Left lung (tissue), 10 donors: ENCODE measurements around the gene RABGAP1L. TPM values are rescaled to one million over a fixed set of nuclear protein-coding genes. Genes with fewer than 3 reads are reported as not detected.

Experiments used
- ATAC-seq: fragments of 200-7000 bp; cut with Tn5 transposase; one replicate; pipeline ENCODE4 v1.9.1; 2020; ENCODE audit warnings: moderate library complexity
- DNase-seq, 4 donors: peaks; one replicate each; pipeline ENCODE4 v3.0.0-alpha.2; 2013 to 2020
- H3K27ac ChIP-seq, 2 donors: fragments of 200-600 bp; sonication (generic) in 1 of 2; one replicate each; pipeline versions ENCODE4 v1.5.0 to v1.8.0; 2020 to 2021
- H3K27me3 ChIP-seq, 2 donors: fragments of 200-600 bp; sonication (generic) in 1 of 2; one replicate each; pipeline versions ENCODE4 v1.5.0 to v1.8.0; 2020 to 2021
- H3K36me3 ChIP-seq, 2 donors: fragments of 200-600 bp; sonication (generic) in 1 of 2; one replicate each; pipeline versions ENCODE4 v1.5.0 to v1.8.0; 2020 to 2021
- H3K4me1 ChIP-seq, 2 donors: fragments of 200-600 bp; one replicate each; pipeline ENCODE4 v1.8.0; 2021
- H3K4me3 ChIP-seq, 2 donors: fragments of 200-600 bp; sonication (generic) in 1 of 2; one replicate each; pipeline versions ENCODE4 v1.5.0 to v1.8.0; 2020 to 2021; ENCODE audit warnings: mild to moderate bottlenecking in 1 of 2
- H3K9me3 ChIP-seq, 2 donors: fragments of 200-600 bp; sonication (generic) in 1 of 2; one replicate each; pipeline versions ENCODE4 v1.5.0 to v1.8.0; 2020 to 2021
- CTCF ChIP-seq, 2 donors: fragments of 200-600 bp; sonication (generic) in 1 of 2; IDR thresholded peaks; one replicate each; pipeline versions ENCODE4 v1.5.0 to v1.8.0; 2021; ENCODE audit warnings: antibody characterized with exemption in 2 of 2
- intact Hi-C, 2 donors: fragments of 100-400 bp; cut with DNase I; formaldehyde crosslinking; loops; one replicate each; pipeline versions ENCODE4 v1.11.2 to v1.14.2; 2022
- polyA plus RNA-seq, 6 donors: library from polyadenylated mRNA; unstranded; fragments of 120-200 nt; gene quantifications; one replicate each; pipeline ENCODE4 v1.2.1, GENCODE V29; 2013; ENCODE audit not compliant: insufficient read length in 6 of 6
- total RNA-seq, 2 donors: library from RNA; stranded (reverse); fragmentation: NEBNext Ultra II Directional; extraction: Animal tissue kit (Norgen Biotek cat#: 25700); gene quantifications; one replicate each; pipeline ENCODE4 v1.2.1, GENCODE V29; 2021
- donor health status: DM: no; HTN: yes; CAD: no.
- donor health status: DM: no; HTN: no; CAD: no.

RABGAP1L gene
- total and polyA plus RNA-seq, 8 donors: 40.3 to 67.3 (median 51.4) TPM

GRCh38 chr1:174736831-174737230, 577.5 kb downstream of the RABGAP1L start:
- Histone ChIP-seq H3K4me1 (peaks cover 0 to 21% of the 10 kb centered on the region in 2 donors), H3K36me3 (no peaks in the 10 kb centered on the region), H3K27me3 (no peaks in the 10 kb centered on the region), H3K9me3 (peaks cover 2% of the 10 kb centered on the region in 2 donors), H3K4me3 (no peak overlapping the region), H3K27ac (no peak overlapping the region)
- TF ChIP-seq CTCF (IDR thresholded peaks at IDR 0.05): no peak
- DNase-seq (no peak), ATAC-seq (no peak)
- intact Hi-C loops: loop anchor here in 1 of 2 donors (5.0 kb wide), 1 partner anchor 470 kb away; no protein-coding TSS in a partner anchor

- peak; percentile 49 for ATAC-seq
- Histone ChIP-seq H3K27me3 (no peaks in the 10 kb centered on the region), H3K4me1 (peaks cover 0 to 39% of the 10 kb centered on the region in 2 donors), H3K4me3 (no peak overlapping the region), H3K9me3 (peaks cover 2% of the 10 kb centered on the region in 2 donors), H3K36me3 (no peaks in the 10 kb centered on the region), H3K27ac (peak overlapping the region in 1 of 2 donors; percentile 51)
- TF ChIP-seq CTCF (IDR thresholded peaks at IDR 0.05): no peak
- intact Hi-C loops: no loop called here
- DNase-seq: peak in 1 of 4 donors; percentile 4
Measured at GRCh38 chr1:174740249-174740968, 581.1 kb downstream of the RABGAP1L start.

- H3K4me1 ChIP-seq: peaks cover 0 to 39% of the 10 kb centered on the region in 2 donors
- no peaks in the 10 kb centered on the region for H3K9me3 ChIP-seq
- peak overlapping the region in 1 of 2 donors; percentile 60 for H3K27ac ChIP-seq
- no peaks in the 10 kb centered on the region for H3K27me3 ChIP-seq
- DNase-seq (no peak), ATAC-seq (no peak)
- no peaks in the 10 kb centered on the region for H3K36me3 ChIP-seq
- no peak for TF ChIP-seq CTCF (IDR thresholded peaks at IDR 0.05)
- intact Hi-C loops: no loop called here
- H3K4me3 ChIP-seq: no peak overlapping the region
Measured at GRCh38 chr1:174742805-174743653, 583.7 kb downstream of the RABGAP1L start.

GRCh38 chr1:174743654-174744561, 584.6 kb downstream of the RABGAP1L start:
- H3K27me3 ChIP-seq: no peaks in the 10 kb centered on the region
- H3K36me3 ChIP-seq: no peaks in the 10 kb centered on the region
- H3K9me3 ChIP-seq: no peaks in the 10 kb centered on the region
- ATAC-seq: peak; percentile 71
- peak in 2 of 4 donors; percentile 27 to 65 for DNase-seq
- TF ChIP-seq CTCF (IDR thresholded peaks at IDR 0.05): peak; percentile 46 to 51
- no peak overlapping the region for H3K4me3 ChIP-seq
- H3K27ac ChIP-seq: no peak overlapping the region
- intact Hi-C loops: no loop called here
- H3K4me1 ChIP-seq: peaks cover 0 to 39% of the 10 kb centered on the region in 2 donors
